IPS-18a (cell line): Measurements from ENCODE around the gene KRT78.
"Not testable (repeated sequence)": the region's sequence is repeated elsewhere in the genome, so short reads cannot be mapped to it uniquely, and the experiment has no call there.

Experiments
- H3K27ac ChIP-seq: one replicate; pipeline ENCODE4 v1.5.1; 2013; ENCODE audit warnings: low read length
- H3K27me3 ChIP-seq: one replicate; pipeline ENCODE4 v1.6.1; 2013; ENCODE audit warnings: mild to moderate bottlenecking, low read length; ENCODE audit not compliant: control insufficient read depth, insufficient read depth
- H3K36me3 ChIP-seq: one replicate; pipeline ENCODE4 v1.6.1; 2013; ENCODE audit warnings: low read depth, low read length; ENCODE audit not compliant: control insufficient read depth
- H3K4me1 ChIP-seq: one replicate; pipeline ENCODE4 v1.6.1; 2013; ENCODE audit warnings: low read depth, low read length; ENCODE audit not compliant: control insufficient read depth
- H3K4me3 ChIP-seq: one replicate; pipeline ENCODE4 v1.5.1; 2013; ENCODE audit warnings: low read length
- H3K9ac ChIP-seq: one replicate; pipeline ENCODE4 v1.6.1; 2013; ENCODE audit warnings: mild to moderate bottlenecking, low read length, moderate library complexity
- H3K9me3 ChIP-seq: one replicate; pipeline ENCODE4 v1.6.1; 2013; ENCODE audit warnings: low read depth, low read length; ENCODE audit not compliant: control insufficient read depth

The KRT78 gene

GRCh38 chr12:52867152-52867551 is 18.4 kb upstream of the KRT78 start:
- H3K4me3 ChIP-seq = no peak overlapping the region
- no peaks in the 10 kb centered on the region for H3K36me3 ChIP-seq
- H3K4me1 ChIP-seq = no peaks in the 10 kb centered on the region
- no peak overlapping the region for H3K9ac ChIP-seq
- H3K27ac ChIP-seq = no peak overlapping the region
- H3K9me3 ChIP-seq = no peaks in the 10 kb centered on the region
- no peaks in the 10 kb centered on the region for H3K27me3 ChIP-seq

GRCh38 chr12:52865090-52865944 is 16.5 kb upstream of the KRT78 start:
- H3K4me1 ChIP-seq = no peaks in the 10 kb centered on the region
- H3K27ac ChIP-seq = no peak overlapping the region
- H3K36me3 ChIP-seq = no peaks in the 10 kb centered on the region
- no peak overlapping the region for H3K4me3 ChIP-seq
- no peaks in the 10 kb centered on the region for H3K27me3 ChIP-seq
- H3K9ac ChIP-seq = no peak overlapping the region
- H3K9me3 ChIP-seq = no peaks in the 10 kb centered on the region

- H3K9ac ChIP-seq = no peak overlapping the region
- no peak overlapping the region for H3K27ac ChIP-seq
- no peak overlapping the region for H3K4me3 ChIP-seq
- no peaks in the 10 kb centered on the region for H3K4me1 ChIP-seq
- no peaks in the 10 kb centered on the region for H3K9me3 ChIP-seq
- H3K36me3 ChIP-seq = no peaks in the 10 kb centered on the region
- no peaks in the 10 kb centered on the region for H3K27me3 ChIP-seq
Observed at GRCh38 chr12:52862023-52862422, 13.2 kb upstream of the KRT78 start.

GRCh38 chr12:52861511-52861910 is 12.7 kb upstream of the KRT78 start:
- no peaks in the 10 kb centered on the region for H3K27me3 ChIP-seq
- H3K27ac ChIP-seq = no peak overlapping the region
- H3K36me3 ChIP-seq = no peaks in the 10 kb centered on the region
- H3K9ac ChIP-seq = no peak overlapping the region
- no peaks in the 10 kb centered on the region for H3K4me1 ChIP-seq
- no peak overlapping the region for H3K4me3 ChIP-seq
- no peaks in the 10 kb centered on the region for H3K9me3 ChIP-seq

GRCh38 chr12:52860102-52860823 is 11.5 kb upstream of the KRT78 start:
- H3K4me3 ChIP-seq = no peak overlapping the region

GRCh38 chr12:52857500-52857899 is 8.7 kb upstream of the KRT78 start:
- H3K27me3 ChIP-seq = no peaks in the 10 kb centered on the region
- no peak overlapping the region for H3K9ac ChIP-seq
- H3K9me3 ChIP-seq = no peaks in the 10 kb centered on the region
- no peak overlapping the region for H3K4me3 ChIP-seq
- H3K4me1 ChIP-seq = no peaks in the 10 kb centered on the region
- H3K36me3 ChIP-seq = no peaks in the 10 kb centered on the region
- no peak overlapping the region for H3K27ac ChIP-seq

More at GRCh38 chr12:52860102-52860823, 11.5 kb upstream of the KRT78 start:
- no peak overlapping the region for H3K9ac ChIP-seq
- no peaks in the 10 kb centered on the region for H3K36me3 ChIP-seq
- H3K27ac ChIP-seq = no peak overlapping the region
- no peaks in the 10 kb centered on the region for H3K4me1 ChIP-seq
- no peaks in the 10 kb centered on the region for H3K27me3 ChIP-seq
- H3K9me3 ChIP-seq = no peaks in the 10 kb centered on the region

GRCh38 chr12:52856787-52857186 is 8.0 kb upstream of the KRT78 start:
- H3K36me3 ChIP-seq = no peaks in the 10 kb centered on the region
- H3K27me3 ChIP-seq = no peaks in the 10 kb centered on the region
- no peak overlapping the region for H3K27ac ChIP-seq
- H3K9ac ChIP-seq = no peak overlapping the region
- no peak overlapping the region for H3K4me3 ChIP-seq
- H3K9me3 ChIP-seq = no peaks in the 10 kb centered on the region
- H3K4me1 ChIP-seq = no peaks in the 10 kb centered on the region

- H3K36me3 ChIP-seq, H3K4me1 ChIP-seq, H3K4me3 ChIP-seq, H3K27ac ChIP-seq, H3K9me3 ChIP-seq, H3K9ac ChIP-seq, H3K27me3 ChIP-seq: not testable (repeated sequence)
Observed at GRCh38 chr12:52856077-52856476, 7.3 kb upstream of the KRT78 start.

GRCh38 chr12:52851787-52852186 is 3.0 kb upstream of the KRT78 start:
- Histone ChIP-seq H3K9me3 (no peaks in the 10 kb centered on the region), H3K36me3 (no peaks in the 10 kb centered on the region), H3K27me3 (no peaks in the 10 kb centered on the region), H3K4me3 (no peak overlapping the region), H3K9ac (no peak overlapping the region), H3K4me1 (no peaks in the 10 kb centered on the region), H3K27ac (no peak overlapping the region)

- H3K27ac ChIP-seq = no peak overlapping the region
- no peak overlapping the region for H3K9ac ChIP-seq
- no peak overlapping the region for H3K4me3 ChIP-seq
- H3K36me3 ChIP-seq = no peaks in the 10 kb centered on the region
- H3K27me3 ChIP-seq = no peaks in the 10 kb centered on the region
- H3K4me1 ChIP-seq = no peaks in the 10 kb centered on the region
- no peaks in the 10 kb centered on the region for H3K9me3 ChIP-seq
Observed at GRCh38 chr12:52850681-52851080, 1.9 kb upstream of the KRT78 start.

GRCh38 chr12:52849511-52849910 is 717 bp upstream of the KRT78 start:
- no peaks in the 10 kb centered on the region for H3K4me1 ChIP-seq
- H3K36me3 ChIP-seq = no peaks in the 10 kb centered on the region
- H3K27ac ChIP-seq = no peak overlapping the region
- H3K27me3 ChIP-seq = no peaks in the 10 kb centered on the region
- H3K9ac ChIP-seq = no peak overlapping the region
- H3K9me3 ChIP-seq = no peaks in the 10 kb centered on the region
- H3K4me3 ChIP-seq = no peak overlapping the region
